Body of pancreas (tissue), 4 donors: ENCODE measurements around the gene DUS1L. TPM values are rescaled to one million over a fixed set of nuclear protein-coding genes. Genes with fewer than 3 reads are reported as not detected.

ENCODE experiments used
- ATAC-seq: fragments of 150-250 bp; one replicate; pipeline ENCODE4 v1.9.1; 2016
- DNase-seq, 4 donors: peaks; one replicate each; pipeline ENCODE4 v3.0.0-alpha.2; 2019
- H3K27ac ChIP-seq, 4 donors: fragments of 200-600 bp; sonication (generic); 1 replicate in 3 of 4; 2 replicates in 1 of 4; pipeline versions ENCODE4 v1.5.1 to v1.6.1; 2016 to 2019; ENCODE audit warnings: mild to moderate bottlenecking in 1 of 4, mixed read lengths in 1 of 4, moderate library complexity in 1 of 4
- H3K27me3 ChIP-seq, 2 donors: fragments of 200-600 bp; sonication (generic); one replicate each; pipeline ENCODE4 v1.6.0; 2016; ENCODE audit warnings: mild to moderate bottlenecking in 1 of 2
- H3K36me3 ChIP-seq, 2 donors: fragments of 200-600 bp; sonication (generic); replicated peaks in 1 of 2; 2 replicates each; pipeline ENCODE4 v1.5.1; 2016; ENCODE audit warnings: low read depth in 2 of 2; ENCODE audit not compliant: insufficient read depth in 1 of 2
- H3K4me1 ChIP-seq: fragments of 200-600 bp; sonication (generic); one replicate; pipeline ENCODE4 v1.6.0; 2016
- H3K4me3 ChIP-seq, 2 donors: fragments of 200-600 bp; sonication (generic); 1 replicate in 1 of 2; 2 replicates in 1 of 2; pipeline ENCODE4 v1.5.1; 2016 to 2019
- H3K9me3 ChIP-seq, 3 donors: fragments of 200-600 bp; sonication (generic); 1 replicate in 2 of 3; 2 replicates in 1 of 3; pipeline ENCODE4 v1.5.1; 2016
- CTCF ChIP-seq, 7 experiments: fragments of 450-650 bp in 4 of 7; fragments of 200-600 bp in 3 of 7; sonication (generic) in 3 of 7; IDR thresholded peaks; one replicate each; pipeline ENCODE4 v1.5.1; 2016 to 2019; ENCODE audit warnings: antibody characterized with exemption in 7 of 7
- POLR2A ChIP-seq, 3 donors: fragments of 450-650 bp; IDR thresholded peaks; one replicate each; pipeline ENCODE4 v1.6.1; 2016; ENCODE audit warnings: antibody characterized with exemption in 3 of 3, mild to moderate bottlenecking in 2 of 3
- WGBS, 2 donors: methylation state at CpG; one replicate each; pipeline ENCODE4 v1.1.5; 2017; 5-methylcytosine and 5-hydroxymethylcytosine counted together
- intact Hi-C: fragments of 100-400 bp; cut with DNase I; formaldehyde crosslinking; loops from one replicate; pipeline ENCODE4 v1.15.1; 2023
- total RNA-seq, 2 donors: library from RNA; depleted of rRNA; stranded (reverse); fragments of >200 nt; gene quantifications; one replicate each; pipeline ENCODE4 v1.1.0, GENCODE V29; 2016

Gene DUS1L
- total RNA-seq, 2 donors from 2014 or later: 76.0 to 128 TPM

GRCh38 chr17:82050761-82051641, 14.6 kb downstream of the DUS1L start:
- peak overlapping the region in 3 of 4 donors; percentile 39 to 51 (median 40) for H3K27ac ChIP-seq
- ATAC-seq: peak; percentile 25

GRCh38 chr17:82050152-82050760, 15.3 kb downstream of the DUS1L start:
- peaks cover 38% of the 10 kb centered on the region for H3K4me1 ChIP-seq
- DNase-seq: no peak
- intact Hi-C loops: no loop called here
- WGBS, 2 donors: 80% methylated on average over 28 of the region's 28 CpGs; no CpG with 5 or more reads in 1 of the 2 donors
- TF ChIP-seq POLR2A (IDR thresholded peaks at IDR 0.05) (no peak), CTCF (IDR thresholded peaks at IDR 0.05) (no peak)
- H3K9me3 ChIP-seq: no peaks in the 10 kb centered on the region
- H3K27ac ChIP-seq: no peak overlapping the region
- ATAC-seq: no peak
- H3K27me3 ChIP-seq: no peaks in the 10 kb centered on the region
- H3K4me3 ChIP-seq: no peak overlapping the region
- H3K36me3 ChIP-seq: peaks cover 5% of the 10 kb centered on the region in 2 donors

More at GRCh38 chr17:82050761-82051641, 14.6 kb downstream of the DUS1L start:
- Histone ChIP-seq H3K4me1 (peaks cover 38% of the 10 kb centered on the region), H3K9me3 (no peaks in the 10 kb centered on the region), H3K36me3 (peaks cover 5 to 6% of the 10 kb centered on the region in 2 donors), H3K4me3 (peak overlapping the region; percentile 22 to 70), H3K27me3 (no peaks in the 10 kb centered on the region)
- no peak for DNase-seq
- TF ChIP-seq CTCF (IDR thresholded peaks at IDR 0.05) (no peak), POLR2A (IDR thresholded peaks at IDR 0.05) (no peak)
- WGBS, 2 donors: 2 to 11% methylated on average over 24 to 74 of the region's 79 CpGs
- intact Hi-C loops: no loop called here

- Histone ChIP-seq H3K27me3 (no peaks in the 10 kb centered on the region), H3K4me3 (no peak overlapping the region), H3K36me3 (no peaks in the 10 kb centered on the region), H3K27ac (no peak overlapping the region), H3K4me1 (peaks cover 38% of the 10 kb centered on the region), H3K9me3 (no peaks in the 10 kb centered on the region)
- DNase-seq: no peak
- WGBS, 2 donors: 93 to 100% methylated on average over 3 to 11 of the region's 16 CpGs
- no peak for ATAC-seq
- intact Hi-C loops: no loop called here
- TF ChIP-seq POLR2A (IDR thresholded peaks at IDR 0.05): no peak
- TF ChIP-seq CTCF (IDR thresholded peaks at IDR 0.05): no peak
Measured at GRCh38 chr17:82049521-82049971, 16.1 kb downstream of the DUS1L start.

- H3K4me1 ChIP-seq: peaks cover 38% of the 10 kb centered on the region
- intact Hi-C loops: no loop called here
- TF ChIP-seq CTCF (IDR thresholded peaks at IDR 0.05): no peak
- TF ChIP-seq POLR2A (IDR thresholded peaks at IDR 0.05): no peak
- H3K36me3 ChIP-seq: no peaks in the 10 kb centered on the region
- H3K4me3 ChIP-seq: no peak overlapping the region
- H3K27ac ChIP-seq: no peak overlapping the region
- WGBS, 2 donors: 79 to 82% methylated on average over 6 to 8 of the region's 8 CpGs
- DNase-seq: no peak
- no peaks in the 10 kb centered on the region for H3K9me3 ChIP-seq
- ATAC-seq: no peak
- H3K27me3 ChIP-seq: no peaks in the 10 kb centered on the region
Measured at GRCh38 chr17:82049106-82049505, 16.5 kb downstream of the DUS1L start.
